ENCODE measurements around the gene VWCE.
"Not testable (repeated sequence)": the region's sequence is repeated elsewhere in the genome, so short reads cannot be mapped to it uniquely, and the experiment has no call there.

The VWCE gene

DNA sequence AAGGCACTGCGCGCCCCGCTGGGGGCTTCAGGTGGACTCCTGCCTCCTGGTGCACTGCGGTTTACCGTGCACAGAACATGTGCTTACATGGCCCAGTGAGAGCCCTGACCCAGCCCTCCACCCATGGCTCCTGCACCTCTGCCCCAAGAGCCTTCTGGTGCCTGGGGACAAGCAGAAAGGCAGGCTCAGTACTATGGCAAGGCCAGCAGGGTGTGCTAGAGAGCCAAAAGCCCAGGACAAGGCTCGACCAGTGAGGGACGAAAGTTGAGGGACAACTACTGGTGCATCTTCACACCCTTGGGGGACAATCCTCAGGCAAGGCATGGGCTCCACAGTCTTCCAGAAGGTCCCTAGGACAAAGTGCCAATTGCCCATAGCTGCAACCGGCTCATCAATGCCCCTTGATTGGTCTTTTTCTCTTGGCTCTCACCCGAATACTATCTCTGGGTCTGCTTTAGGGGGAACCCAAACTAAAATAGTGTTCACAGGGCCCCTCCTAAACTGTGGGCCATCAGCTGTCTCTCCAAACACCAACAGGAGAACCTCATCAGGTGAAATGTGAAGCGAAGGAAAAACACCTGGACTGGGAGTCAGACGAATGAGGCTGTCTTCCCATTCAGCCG lies 40.6 kb downstream of the VWCE start:
- no peak overlapping the region for H3K4me3 ChIP-seq (replicated peaks; ENCODE audit: low read depth, low read length)
- DNase-seq (ENCODE audit: extremely low read depth, low read depth): peak; percentile 39
- TF ChIP-seq, protein P1, sequence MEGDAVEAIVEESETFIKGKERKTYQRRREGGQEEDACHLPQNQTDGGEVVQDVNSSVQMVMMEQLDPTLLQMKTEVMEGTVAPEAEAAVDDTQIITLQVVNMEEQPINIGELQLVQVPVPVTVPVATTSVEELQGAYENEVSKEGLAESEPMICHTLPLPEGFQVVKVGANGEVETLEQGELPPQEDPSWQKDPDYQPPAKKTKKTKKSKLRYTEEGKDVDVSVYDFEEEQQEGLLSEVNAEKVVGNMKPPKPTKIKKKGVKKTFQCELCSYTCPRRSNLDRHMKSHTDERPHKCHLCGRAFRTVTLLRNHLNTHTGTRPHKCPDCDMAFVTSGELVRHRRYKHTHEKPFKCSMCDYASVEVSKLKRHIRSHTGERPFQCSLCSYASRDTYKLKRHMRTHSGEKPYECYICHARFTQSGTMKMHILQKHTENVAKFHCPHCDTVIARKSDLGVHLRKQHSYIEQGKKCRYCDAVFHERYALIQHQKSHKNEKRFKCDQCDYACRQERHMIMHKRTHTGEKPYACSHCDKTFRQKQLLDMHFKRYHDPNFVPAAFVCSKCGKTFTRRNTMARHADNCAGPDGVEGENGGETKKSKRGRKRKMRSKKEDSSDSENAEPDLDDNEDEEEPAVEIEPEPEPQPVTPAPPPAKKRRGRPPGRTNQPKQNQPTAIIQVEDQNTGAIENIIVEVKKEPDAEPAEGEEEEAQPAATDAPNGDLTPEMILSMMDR (IDR thresholded peaks at IDR 0.05; ENCODE audit: low read depth, low read length, missing control alignments): peak; percentile 81

DNA sequence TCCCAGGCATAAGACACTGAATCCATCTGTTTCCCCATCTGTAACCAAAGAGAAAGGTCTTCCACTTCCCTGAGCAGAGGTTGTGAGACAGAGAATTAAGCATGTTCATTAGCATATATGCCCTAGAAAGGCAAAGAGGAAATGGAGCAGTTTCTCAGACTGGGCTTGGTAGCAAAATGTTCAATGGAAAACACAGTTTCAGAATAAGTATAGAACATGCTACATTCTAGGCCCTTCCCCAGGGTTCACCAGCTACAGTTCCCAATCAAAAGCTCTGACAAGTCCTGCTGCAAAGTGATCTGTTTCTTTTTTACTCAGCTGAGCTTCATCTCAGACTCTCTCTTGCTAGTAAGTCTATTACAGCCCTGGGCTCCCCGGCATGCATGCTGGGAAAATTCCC lies 42.8 kb downstream of the VWCE start:
- not testable (repeated sequence) for DNase-seq (ENCODE audit: extremely low read depth, low read depth); H3K4me3 ChIP-seq (replicated peaks; ENCODE audit: low read depth, low read length)

DNA sequence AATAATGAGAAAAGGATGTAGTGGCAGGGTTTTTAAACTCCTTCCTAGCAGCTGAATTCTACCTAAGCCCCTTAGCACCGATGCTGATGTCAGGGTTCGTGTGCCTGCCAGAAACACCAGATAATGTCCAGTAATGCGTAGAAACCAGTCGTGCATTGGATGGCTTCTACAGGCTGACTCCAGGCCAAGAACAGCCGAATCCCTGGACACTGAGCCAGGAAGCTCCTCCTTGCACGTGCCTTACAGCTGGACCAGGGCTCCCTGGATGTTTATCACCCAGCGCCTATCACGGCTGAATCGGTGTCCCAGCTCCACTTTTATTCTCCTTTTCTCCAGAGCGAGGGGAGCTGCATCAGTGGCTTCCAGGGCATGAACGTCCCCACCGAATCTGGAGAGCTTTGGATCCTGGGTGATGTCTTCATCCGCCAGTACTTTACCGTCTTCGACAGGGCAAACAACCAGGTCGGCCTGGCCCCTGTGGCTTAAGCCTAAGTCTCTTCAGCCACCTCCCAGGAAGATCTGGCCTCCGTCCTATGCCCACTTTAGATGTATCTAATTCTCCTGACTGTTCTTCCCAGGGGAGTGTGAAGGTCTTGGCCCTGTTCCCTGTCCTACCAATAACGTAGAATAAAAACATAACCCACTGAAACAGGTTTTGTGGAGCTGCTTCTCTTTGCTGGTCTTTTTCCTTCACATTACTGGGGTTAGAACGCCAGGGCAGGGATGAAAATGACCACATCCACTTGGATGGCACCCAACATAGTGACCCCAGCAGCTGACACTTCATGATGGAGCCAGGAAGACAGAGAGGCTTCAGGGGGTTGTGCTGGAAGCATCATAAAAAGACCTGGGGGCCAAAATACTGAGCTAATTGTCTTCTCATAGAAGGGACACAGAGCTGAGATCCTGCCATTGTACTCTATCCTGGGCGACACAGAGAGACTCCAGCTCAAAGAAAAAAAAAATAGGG lies 44.0 kb downstream of the VWCE start:
- DNase-seq (ENCODE audit: extremely low read depth, low read depth); H3K4me3 ChIP-seq (replicated peaks; ENCODE audit: low read depth, low read length): not testable (repeated sequence)

DNA sequence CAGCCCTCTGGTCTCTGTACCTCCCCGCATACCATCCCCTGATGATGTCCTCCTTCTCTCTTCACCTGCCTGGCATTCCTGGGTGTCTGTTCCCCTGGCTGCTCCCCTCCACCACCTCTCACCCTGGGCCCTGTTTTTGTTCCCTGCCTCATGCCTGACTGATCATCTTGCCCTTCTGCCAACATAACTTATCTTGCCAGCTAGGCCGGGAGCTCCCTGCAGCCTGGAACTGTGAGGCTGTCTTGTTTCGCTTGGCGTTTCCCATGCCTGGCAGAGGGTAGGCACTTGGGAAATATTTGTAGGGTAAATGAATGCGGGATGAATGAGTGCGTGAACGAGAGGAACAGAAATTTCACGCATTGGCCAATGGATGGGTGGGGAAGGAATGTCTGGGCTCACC lies 45.9 kb downstream of the VWCE start:
- not testable (repeated sequence) for H3K4me3 ChIP-seq (replicated peaks; ENCODE audit: low read depth, low read length); DNase-seq (ENCODE audit: extremely low read depth, low read depth)

DNA sequence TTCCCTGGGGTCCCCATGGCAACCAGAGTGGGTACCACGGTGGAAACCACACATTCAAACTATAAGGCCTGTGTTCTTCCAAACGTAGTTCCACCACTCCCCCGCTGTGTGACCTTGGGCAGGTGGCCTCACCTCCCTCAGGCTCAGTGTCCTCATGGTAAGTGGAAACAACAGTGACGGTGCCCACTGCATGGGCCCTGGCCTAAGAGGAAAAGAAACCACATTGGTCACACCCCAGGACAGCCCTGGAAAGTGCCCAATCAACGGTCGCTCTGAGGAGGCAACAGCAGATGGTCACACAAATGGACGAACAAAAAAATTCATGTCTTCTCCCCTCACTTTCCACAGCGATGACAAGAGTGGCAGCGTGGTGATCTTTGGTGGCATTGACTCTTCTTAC lies 47.0 kb downstream of the VWCE start:
- not testable (repeated sequence) for DNase-seq (ENCODE audit: extremely low read depth, low read depth); H3K4me3 ChIP-seq (replicated peaks; ENCODE audit: low read depth, low read length)

DNA sequence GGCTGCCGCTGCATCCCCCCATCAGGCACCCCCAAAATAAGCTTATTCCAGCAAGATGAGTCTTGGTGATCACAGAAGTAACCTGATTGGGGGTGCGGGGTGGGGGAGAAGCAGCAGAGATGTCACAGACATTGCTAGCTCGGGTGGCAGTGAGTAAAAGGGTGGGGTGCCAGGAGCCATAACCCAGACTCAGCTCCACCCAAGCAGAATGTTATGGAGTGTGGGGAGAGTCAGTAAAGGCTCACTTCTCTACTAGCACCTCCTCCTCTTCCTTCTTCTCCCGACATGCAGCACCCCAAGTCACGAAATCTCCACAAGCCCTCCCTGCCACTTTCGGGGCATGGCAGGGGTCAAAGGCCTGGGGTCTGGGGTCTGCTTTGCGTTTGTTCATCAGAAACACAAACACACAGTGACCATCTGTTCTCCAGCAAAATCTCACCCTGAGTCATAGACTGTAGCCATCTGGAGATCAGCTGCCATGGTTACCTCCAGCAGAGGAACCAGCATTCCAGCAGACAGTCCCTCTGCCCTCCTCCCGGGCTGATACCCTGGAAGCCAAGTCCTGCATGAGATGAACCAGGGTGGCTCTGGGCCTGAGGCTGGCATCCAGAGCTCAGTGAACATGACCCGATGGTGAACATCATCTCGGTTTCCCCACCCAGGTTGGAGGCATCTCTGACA lies 49.7 kb downstream of the VWCE start:
- H3K4me3 ChIP-seq (replicated peaks; ENCODE audit: low read depth, low read length); DNase-seq (ENCODE audit: extremely low read depth, low read depth): not testable (repeated sequence)

DNA sequence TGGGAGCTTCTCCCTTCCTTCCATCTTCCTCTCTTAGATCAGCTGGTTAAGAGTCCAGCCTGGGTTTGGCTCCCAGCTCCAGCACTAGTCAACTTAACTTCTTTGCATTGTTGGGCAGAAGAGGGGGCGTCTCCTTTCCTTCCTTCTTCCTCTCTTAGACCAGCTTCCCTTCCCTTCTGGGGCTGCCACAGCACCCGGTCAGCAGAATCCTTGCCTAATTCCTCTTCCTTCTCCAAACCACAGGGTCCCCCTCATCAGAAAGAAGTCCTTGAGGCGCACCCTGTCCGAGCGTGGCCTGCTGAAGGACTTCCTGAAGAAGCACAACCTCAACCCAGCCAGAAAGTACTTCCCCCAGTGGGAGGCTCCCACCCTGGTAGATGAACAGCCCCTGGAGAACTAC lies 53.6 kb downstream of the VWCE start:
- not testable (repeated sequence) for DNase-seq (ENCODE audit: extremely low read depth, low read depth); H3K4me3 ChIP-seq (replicated peaks; ENCODE audit: low read depth, low read length)

DNA sequence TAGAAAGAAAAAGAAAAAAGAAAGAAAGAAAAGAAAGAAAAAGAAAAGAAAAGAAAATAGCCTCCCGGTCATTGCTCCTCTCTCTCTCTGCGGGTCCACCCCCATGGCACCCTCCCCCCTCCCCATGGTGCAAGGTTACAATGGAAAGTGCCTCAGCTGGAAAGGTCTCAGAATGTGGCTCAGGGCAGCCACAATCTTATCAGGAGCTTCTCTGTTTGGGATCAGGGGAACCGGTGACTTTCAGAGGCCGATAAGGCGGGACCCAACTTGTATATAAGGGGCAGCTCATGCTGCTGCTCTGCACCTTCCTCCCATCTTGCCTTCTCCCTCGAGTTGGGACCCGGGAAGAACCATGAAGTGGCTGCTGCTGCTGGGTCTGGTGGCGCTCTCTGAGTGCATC lies 54.2 kb downstream of the VWCE start, which contains the start of gene PGA5:
PGA5 (plus strand) TSS at position 301 of the 400 bp plus-strand sequence; CDS start at position 353, 52 bp downstream.
- H3K4me3 ChIP-seq (replicated peaks; ENCODE audit: low read depth, low read length); DNase-seq (ENCODE audit: extremely low read depth, low read depth): not testable (repeated sequence)

DNA sequence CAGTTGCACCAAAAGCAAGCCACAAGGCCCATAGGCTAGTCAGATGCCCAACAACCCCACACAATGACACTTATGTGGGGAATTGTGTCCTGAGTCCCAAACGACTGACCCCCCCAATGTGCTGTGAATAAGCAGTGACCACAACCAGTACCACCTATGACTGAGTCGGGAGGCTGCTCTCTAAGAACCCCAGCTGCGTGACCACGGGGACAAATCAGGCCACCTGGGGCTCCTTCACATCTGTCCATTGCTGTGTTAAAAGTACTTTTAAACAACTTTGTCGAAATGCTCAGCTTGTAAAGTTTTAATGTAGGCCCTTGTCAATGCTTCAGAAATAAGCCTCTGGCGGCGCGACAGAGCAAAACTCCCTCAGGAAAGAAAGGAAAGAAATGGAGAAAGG lies 54.8 kb downstream of the VWCE start:
- DNase-seq (ENCODE audit: extremely low read depth, low read depth); H3K4me3 ChIP-seq (replicated peaks; ENCODE audit: low read depth, low read length): not testable (repeated sequence)

DNA sequence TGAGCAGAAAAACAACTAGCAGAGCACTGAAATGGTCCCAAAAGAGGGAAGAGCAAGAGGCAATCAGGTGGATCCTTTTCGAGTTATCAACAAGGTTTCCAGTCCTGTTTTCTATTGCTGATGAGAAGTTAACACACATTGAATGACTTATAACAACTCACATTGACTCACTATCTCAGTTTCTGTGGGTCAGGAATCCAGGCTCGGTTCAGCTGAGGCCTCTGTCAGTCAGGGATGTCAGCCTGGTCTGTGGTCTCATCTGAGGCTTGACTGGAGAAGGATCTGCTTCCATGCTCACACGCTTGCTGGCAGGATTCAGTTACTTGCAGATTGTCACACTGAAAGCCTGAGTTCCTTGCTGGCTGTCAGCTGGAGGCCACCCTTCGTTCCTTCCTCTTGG lies 58.0 kb downstream of the VWCE start:
- not testable (repeated sequence) for DNase-seq (ENCODE audit: extremely low read depth, low read depth); H3K4me3 ChIP-seq (replicated peaks; ENCODE audit: low read depth, low read length)

DNA sequence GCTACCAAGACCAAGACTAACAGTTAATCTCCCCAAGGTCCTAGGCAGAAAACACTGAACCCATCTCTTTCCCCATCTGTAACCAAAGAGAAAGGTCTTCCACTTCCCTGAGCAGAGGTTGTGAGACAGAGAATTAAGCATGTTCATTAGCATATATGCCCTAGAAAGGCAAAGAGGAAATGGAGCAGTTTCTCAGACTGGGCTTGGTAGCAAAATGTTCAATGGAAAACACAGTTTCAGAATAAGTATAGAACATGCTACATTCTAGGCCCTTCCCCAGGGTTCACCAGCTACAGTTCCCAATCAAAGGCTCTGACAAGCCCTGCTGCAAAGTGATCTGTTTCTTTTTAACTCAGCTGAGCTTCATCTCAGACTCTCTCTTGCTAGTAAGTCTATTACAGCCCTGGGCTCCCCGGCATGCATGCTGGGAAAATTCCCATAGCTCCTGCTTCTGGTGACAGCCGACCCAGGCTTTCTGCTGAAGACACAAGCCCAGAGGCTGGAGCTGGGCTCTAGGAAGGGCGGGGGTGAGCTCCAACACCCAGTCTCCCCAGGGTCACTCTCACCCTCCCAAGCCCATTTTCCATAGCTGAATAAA lies 62.5 kb downstream of the VWCE start:
- not testable (repeated sequence) for H3K4me3 ChIP-seq (replicated peaks; ENCODE audit: low read depth, low read length); DNase-seq (ENCODE audit: extremely low read depth, low read depth)

DNA sequence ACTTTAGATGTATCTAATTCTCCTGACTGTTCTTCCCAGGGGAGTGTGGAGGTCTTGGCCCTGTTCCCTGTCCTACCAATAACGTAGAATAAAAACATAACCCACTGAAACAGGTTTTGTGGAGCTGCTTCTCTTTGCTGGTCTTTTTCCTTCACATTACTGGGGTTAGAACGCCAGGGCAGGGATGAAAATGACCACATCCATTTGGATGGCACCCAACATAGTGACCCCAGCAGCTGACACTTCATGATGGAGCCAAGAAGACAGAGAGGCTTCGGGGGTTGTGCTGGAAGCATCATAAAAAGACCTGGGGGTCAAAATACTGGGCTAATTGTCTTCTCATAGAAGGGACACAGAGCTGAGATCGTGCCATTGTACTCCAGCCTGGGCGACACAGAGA lies 63.5 kb downstream of the VWCE start:
- not testable (repeated sequence) for DNase-seq (ENCODE audit: extremely low read depth, low read depth); H3K4me3 ChIP-seq (replicated peaks; ENCODE audit: low read depth, low read length)

DNA sequence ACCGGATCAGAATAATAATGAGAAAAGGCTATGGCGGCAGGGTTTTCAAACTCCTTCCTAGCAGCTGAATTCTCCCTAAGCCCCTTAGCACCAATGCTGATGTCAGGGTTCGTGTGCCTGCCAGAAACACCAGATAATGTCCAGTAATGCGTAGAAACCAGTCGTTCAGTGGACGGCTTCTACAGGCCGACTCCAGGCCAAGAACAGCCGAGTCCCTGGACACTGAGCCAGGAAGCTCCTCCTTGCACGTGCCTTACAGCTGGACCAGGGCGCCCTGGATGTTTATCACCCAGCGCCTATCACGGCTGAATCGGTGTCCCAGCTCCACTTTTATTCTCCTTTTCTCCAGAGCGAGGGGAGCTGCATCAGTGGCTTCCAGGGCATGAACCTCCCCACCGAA lies 64.1 kb downstream of the VWCE start:
- H3K4me3 ChIP-seq (replicated peaks; ENCODE audit: low read depth, low read length); DNase-seq (ENCODE audit: extremely low read depth, low read depth): not testable (repeated sequence)

DNA sequence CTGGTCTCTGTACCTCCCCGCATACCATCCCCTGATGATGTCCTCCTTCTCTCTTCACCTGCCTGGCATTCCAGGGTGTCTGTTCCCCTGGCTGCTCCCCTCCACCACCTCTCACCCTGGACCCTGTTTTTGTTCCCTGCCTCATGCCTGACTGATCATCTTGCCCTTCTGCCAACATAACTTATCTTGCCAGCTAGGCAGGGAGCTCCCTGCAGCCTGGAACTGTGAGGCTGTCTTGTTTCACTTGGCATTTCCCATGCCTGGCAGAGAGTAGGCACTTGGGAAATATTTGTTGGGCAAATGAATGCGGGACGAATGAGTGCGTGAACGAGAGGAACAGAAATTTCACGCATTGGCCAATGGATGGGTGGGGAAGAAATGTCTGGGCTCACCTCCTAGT lies 65.7 kb downstream of the VWCE start:
- DNase-seq (ENCODE audit: extremely low read depth, low read depth); H3K4me3 ChIP-seq (replicated peaks; ENCODE audit: low read depth, low read length): not testable (repeated sequence)

DNA sequence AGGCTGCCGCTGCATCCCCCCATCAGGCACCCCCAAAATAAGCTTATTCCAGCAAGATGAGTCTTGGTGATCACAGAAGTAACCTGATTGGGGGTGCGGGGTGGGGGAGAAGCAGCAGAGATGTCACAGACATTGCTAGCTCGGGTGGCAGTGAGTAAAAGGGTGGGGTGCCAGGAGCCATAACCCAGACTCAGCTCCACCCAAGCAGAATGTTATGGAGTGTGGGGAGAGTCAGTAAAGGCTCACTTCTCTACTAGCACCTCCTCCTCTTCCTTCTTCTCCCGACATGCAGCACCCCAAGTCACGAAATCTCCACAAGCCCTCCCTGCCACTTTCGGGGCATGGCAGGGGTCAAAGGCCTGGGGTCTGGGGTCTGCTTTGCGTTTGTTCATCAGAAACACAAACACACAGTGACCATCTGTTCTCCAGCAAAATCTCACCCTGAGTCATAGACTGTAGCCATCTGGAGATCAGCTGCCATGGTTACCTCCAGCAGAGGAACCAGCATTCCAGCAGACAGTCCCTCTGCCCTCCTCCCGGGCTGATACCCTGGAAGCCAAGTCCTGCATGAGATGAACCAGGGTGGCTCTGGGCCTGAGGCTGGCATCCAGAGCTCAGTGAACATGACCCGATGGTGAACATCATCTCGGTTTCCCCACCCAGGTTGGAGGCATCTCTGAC lies 68.5 kb downstream of the VWCE start:
- not testable (repeated sequence) for H3K4me3 ChIP-seq (replicated peaks; ENCODE audit: low read depth, low read length); DNase-seq (ENCODE audit: extremely low read depth, low read depth)

DNA sequence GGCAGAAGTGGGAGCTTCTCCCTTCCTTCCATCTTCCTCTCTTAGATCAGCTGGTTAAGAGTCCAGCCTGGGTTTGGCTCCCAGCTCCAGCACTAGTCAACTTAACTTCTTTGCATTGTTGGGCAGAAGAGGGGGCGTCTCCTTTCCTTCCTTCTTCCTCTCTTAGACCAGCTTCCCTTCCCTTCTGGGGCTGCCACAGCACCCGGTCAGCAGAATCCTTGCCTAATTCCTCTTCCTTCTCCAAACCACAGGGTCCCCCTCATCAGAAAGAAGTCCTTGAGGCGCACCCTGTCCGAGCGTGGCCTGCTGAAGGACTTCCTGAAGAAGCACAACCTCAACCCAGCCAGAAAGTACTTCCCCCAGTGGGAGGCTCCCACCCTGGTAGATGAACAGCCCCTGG lies 72.4 kb downstream of the VWCE start:
- H3K4me3 ChIP-seq (replicated peaks; ENCODE audit: low read depth, low read length); DNase-seq (ENCODE audit: extremely low read depth, low read depth): not testable (repeated sequence)

Measured in HFF-Myc (cell line).